ENCODE measurements around the gene TUT7.

The TUT7 gene

DNA sequence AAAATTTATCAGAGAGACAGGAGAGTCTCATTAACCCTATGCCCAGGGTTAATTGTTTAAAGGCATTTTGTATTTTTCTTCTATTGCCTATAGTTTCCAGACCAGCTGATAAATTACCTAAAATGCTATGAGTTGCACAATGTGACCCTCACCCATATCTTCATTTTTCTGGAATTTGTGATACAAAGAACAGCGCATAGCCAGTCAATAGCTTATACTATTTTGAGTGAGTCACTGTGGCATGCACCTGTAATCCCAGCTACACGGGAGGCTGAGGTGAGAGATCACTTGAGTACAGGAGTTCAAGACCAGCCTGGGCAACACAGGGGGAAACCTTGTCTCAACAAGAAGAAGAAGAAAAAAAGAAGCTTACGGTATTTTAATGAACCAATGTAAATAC is 97.6 kb downstream of the TUT7 start:
- DNase-seq: no peak

- DNase-seq: no peak
Observed at GRCh38 chr9:86253577-86253976, 100.6 kb downstream of the TUT7 start.

- DNase-seq: no peak
Observed at GRCh38 chr9:86252870-86253269, 101.3 kb downstream of the TUT7 start.

GRCh38 chr9:86250123-86250522 is 104.1 kb downstream of the TUT7 start:
- no peak for DNase-seq

DNA sequence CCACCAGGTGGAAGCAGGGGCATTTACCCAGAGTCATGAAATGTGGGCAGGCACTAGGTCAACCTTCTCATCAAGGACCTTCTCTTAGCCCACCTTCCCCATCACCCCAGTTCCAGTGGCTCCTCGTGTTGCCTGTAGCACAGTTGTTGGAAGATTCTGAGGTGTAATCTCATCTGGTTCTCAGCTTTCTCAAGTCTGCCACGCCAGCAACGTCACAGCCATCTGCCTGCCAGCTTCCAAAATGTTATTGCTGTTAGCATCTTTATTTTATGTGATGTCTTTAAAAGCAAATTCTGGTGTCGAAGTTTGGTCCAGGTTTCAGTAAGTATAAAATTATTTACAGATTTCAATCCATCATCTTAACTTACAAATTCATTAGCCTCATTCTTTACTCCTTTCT is 105.5 kb downstream of the TUT7 start:
- no peak for DNase-seq

DNA sequence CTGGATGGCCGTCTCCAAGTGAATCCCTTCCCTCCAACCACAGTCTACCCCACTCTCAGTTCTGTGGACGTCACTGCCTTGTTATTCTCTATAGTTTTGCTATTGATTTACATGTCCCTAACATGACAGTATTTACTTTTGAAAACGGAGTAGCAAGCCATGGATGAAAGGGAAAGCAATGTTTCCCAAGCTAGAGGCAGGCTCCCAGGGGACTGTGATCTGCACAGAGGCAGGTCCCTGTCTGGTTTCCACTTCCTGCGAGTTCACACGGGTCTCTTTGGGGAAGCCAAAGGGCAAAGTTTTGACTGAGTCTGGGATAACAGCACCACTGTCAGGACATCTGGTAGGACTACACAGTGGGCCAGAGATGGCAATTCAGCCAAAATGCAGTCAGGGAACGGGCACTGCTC is 107.5 kb downstream of the TUT7 start:
- DNase-seq: no peak

DNA sequence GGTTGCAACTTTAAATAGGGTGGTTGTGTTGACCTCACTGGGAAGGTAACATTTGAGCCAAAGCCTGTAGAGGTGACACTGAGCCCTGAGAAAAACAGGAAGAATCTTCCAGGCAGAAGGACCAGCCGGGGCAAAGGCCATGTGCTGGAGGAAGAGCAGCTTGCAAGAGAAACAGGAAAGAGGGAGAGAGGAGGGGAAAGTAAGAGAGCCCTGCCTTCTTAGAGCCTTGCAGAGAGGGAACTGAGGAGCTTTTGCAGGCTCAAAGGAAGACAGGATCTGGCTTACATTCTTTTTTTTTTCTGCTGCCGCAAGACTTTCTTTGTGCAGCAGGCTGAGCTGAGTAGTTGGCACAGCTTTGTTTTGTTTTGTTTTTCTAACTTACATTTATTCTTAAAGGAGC is 112.1 kb downstream of the TUT7 start:
- no peak for DNase-seq

- DNase-seq: no peak
Observed at GRCh38 chr9:86241216-86241615, 113.0 kb downstream of the TUT7 start.

- no peak for DNase-seq
Observed at GRCh38 chr9:86238861-86239770, 115.1 kb downstream of the TUT7 start.
